GM21576 (cell line): ENCODE data around the gene CRACR2B.

Experiments used
- ATAC-seq: cut with Tn5 transposase; IDR thresholded peaks from one replicate; pipeline ENCODE4 v1.9.1; 2021; ENCODE audit warnings: mild to moderate bottlenecking, moderate library complexity; ENCODE audit not compliant: unreplicated experiment

CRACR2B gene

GRCh38 chr11:794766-795633 is 32.7 kb upstream of the CRACR2B start:
- ATAC-seq, result no peak

- no peak for ATAC-seq
These were observed 31.8 kb upstream of the CRACR2B start for GRCh38 chr11:795634-796564.

- no peak for ATAC-seq
These were observed 31.0 kb upstream of the CRACR2B start for GRCh38 chr11:796565-797295.

- ATAC-seq, result peak; percentile 50
These were observed 30.2 kb upstream of the CRACR2B start for GRCh38 chr11:797296-798092.

- ATAC-seq, result peak; percentile 50
These were observed 29.5 kb upstream of the CRACR2B start, which contains the start of gene SLC25A22 for GRCh38 chr11:798093-798713. TSS of gene SLC25A22 (minus strand) at chr11:798281. CDS start at chr11:795006, 3,275 bp downstream.

GRCh38 chr11:799641-800316 is 27.9 kb upstream of the CRACR2B start:
- no peak for ATAC-seq

- ATAC-seq, result no peak
These were observed 27.2 kb upstream of the CRACR2B start for GRCh38 chr11:800473-800872.

GRCh38 chr11:801097-801780 is 26.5 kb upstream of the CRACR2B start:
- ATAC-seq, result no peak

- ATAC-seq, result no peak
These were observed 25.6 kb upstream of the CRACR2B start for GRCh38 chr11:802018-802617.

- ATAC-seq, result no peak
These were observed 24.8 kb upstream of the CRACR2B start for GRCh38 chr11:802693-803466.

GRCh38 chr11:803467-803742 is 24.3 kb upstream of the CRACR2B start:
- ATAC-seq, result no peak

GRCh38 chr11:803770-804598 is 23.7 kb upstream of the CRACR2B start:
- ATAC-seq, result no peak

- ATAC-seq, result no peak
These were observed 23.1 kb upstream of the CRACR2B start for GRCh38 chr11:804599-804964.

GRCh38 chr11:808427-809286 is 19.1 kb upstream of the CRACR2B start:
- ATAC-seq, result no peak

- ATAC-seq, result peak; percentile 70
These were observed 18.3 kb upstream of the CRACR2B start, which contains the start of gene RPLP2 for GRCh38 chr11:809287-810039. TSS of gene RPLP2 (plus strand) at chr11:809967. CDS start at chr11:810235, 268 bp downstream.
